HCT116 (cell line): ENCODE data around the gene PACRG. TPM values are rescaled to one million over a fixed set of nuclear protein-coding genes. Genes with fewer than 3 reads are reported as not detected.

Experiments
- ATAC-seq: fragments of 200-7000 bp; cut with Tn5 transposase; 2 replicates; pipeline ENCODE4 v1.9.1; 2020; ENCODE audit warnings: mild to moderate bottlenecking, moderate library complexity
- BruUV-seq: library from RNA; stranded (reverse); fragments of 400-500 nt; replicated peaks from 2 replicates; lab custom pipeline; 2021; lab: Mats Ljungman, UMichigan
- CTCF ChIA-PET: fragments of 300-600 bp; sonication (Branson Sonifier 250); formaldehyde crosslinking; loops from one replicate; lab custom pipeline; 2021; ENCODE audit warnings: antibody characterized with exemption; lab: Charles Lee
- POLR2A ChIA-PET: fragments of 300-600, 350-600 bp; sonication (Branson Sonifier 250); formaldehyde crosslinking; loops from one replicate; lab custom pipeline; 2021; ENCODE audit warnings: antibody characterized with exemption; lab: Charles Lee
- RAD21 ChIA-PET, 2 experiments: fragments of 300-600 bp; sonication (Branson Sonifier 250); formaldehyde crosslinking; loops; one replicate each; lab custom pipeline; 2023; ENCODE audit warnings: low total read pairs in 2 of 2; ENCODE audit not compliant: uncharacterized antibody in 2 of 2, unreplicated experiment in 2 of 2, low non-redundant PET in 1 of 2; lab: Charles Lee
- DNase-seq: peaks from one replicate; pipeline ENCODE4 v3.0.0-alpha.2; 2010; ENCODE audit warnings: low read depth, low spot score
- H2AFZ ChIP-seq: fragments of 200-600 bp; shearing (Covaris generic), sonication (generic); 2 replicates; pipeline ENCODE4 v1.6.1; 2017; ENCODE audit warnings: low read depth, mixed run types, mixed read lengths, antibody characterized with exemption, low read length; ENCODE audit not compliant: poor library complexity, severe bottlenecking
- H3K27ac ChIP-seq: 2 replicates; pipeline ENCODE4 v1.5.1; 2012; ENCODE audit warnings: low read depth, low read length
- H3K27me3 ChIP-seq: fragments of 200-600 bp; sonication (generic); 2 replicates; pipeline ENCODE4 v1.6.1; 2016; ENCODE audit warnings: mixed run types, low read length, mixed read lengths; ENCODE audit not compliant: insufficient read depth
- H3K36me3 ChIP-seq, 2 experiments: fragments of 200-500 bp in 1 of 2; fragments of 200-600 bp in 1 of 2; sonication (Bioruptor generic) in 1 of 2; sonication (generic) in 1 of 2; 2 replicates each; pipeline versions ENCODE4 v1.5.1 to v1.6.1; 2014 to 2016; ENCODE audit warnings: low read length in 2 of 2, inconsistent platforms in 1 of 2, mixed read lengths in 1 of 2, mixed run types in 1 of 2; ENCODE audit not compliant: insufficient read depth in 2 of 2, control insufficient read depth in 1 of 2
- H3K4me1 ChIP-seq, 2 experiments: fragments of 200-600 bp in 1 of 2; sonication (generic) in 1 of 2; 2 replicates each; pipeline versions ENCODE4 v1.5.1 to v1.6.1; 2012 to 2017; ENCODE audit warnings: low read length in 2 of 2, inconsistent platforms in 1 of 2, mild to moderate bottlenecking in 1 of 2, mixed read lengths in 1 of 2, mixed run types in 1 of 2, moderate library complexity in 1 of 2; ENCODE audit not compliant: insufficient read depth in 2 of 2, control insufficient read depth in 1 of 2
- H3K4me2 ChIP-seq: fragments of 200-600 bp; sonication (generic); 2 replicates; pipeline ENCODE4 v1.6.1; 2017; ENCODE audit warnings: mixed run types, low read length, mixed read lengths
- H3K4me3 ChIP-seq, 2 experiments: fragments of 200-600 bp in 1 of 2; sonication (generic) in 1 of 2; replicated peaks in 1 of 2; 2 replicates each; pipeline ENCODE4 v1.5.1; 2011 to 2016; ENCODE audit warnings: low read length in 2 of 2, control low read depth in 1 of 2, low read depth in 1 of 2, mild to moderate bottlenecking in 1 of 2, mixed read lengths in 1 of 2, mixed run types in 1 of 2
- H3K79me2 ChIP-seq: fragments of 200-600 bp; sonication (generic); 2 replicates; pipeline ENCODE4 v1.6.1; 2017; ENCODE audit warnings: mild to moderate bottlenecking, mixed run types, low read length, moderate library complexity, mixed read lengths; ENCODE audit not compliant: insufficient read depth
- H3K9ac ChIP-seq: fragments of 200-600 bp; sonication (generic); 2 replicates; pipeline ENCODE4 v1.6.1; 2016; ENCODE audit warnings: low read length, mixed read lengths
- H3K9me2 ChIP-seq: fragments of 200-600 bp; sonication (generic), shearing (Covaris generic); 2 replicates; pipeline ENCODE4 v1.6.1; 2017; ENCODE audit warnings: mixed run types, mild to moderate bottlenecking, moderate library complexity; ENCODE audit not compliant: insufficient read depth
- H3K9me3 ChIP-seq, 2 experiments: fragments of 200-500 bp in 1 of 2; fragments of 200-600 bp in 1 of 2; sonication (Bioruptor generic) in 1 of 2; sonication (generic) in 1 of 2; 2 replicates each; pipeline ENCODE4 v1.6.1; 2014 to 2017; ENCODE audit warnings: low read length in 2 of 2, mixed read lengths in 2 of 2, inconsistent platforms in 1 of 2, low read depth in 1 of 2, mild to moderate bottlenecking in 1 of 2, mixed run types in 1 of 2, moderate library complexity in 1 of 2; ENCODE audit not compliant: control insufficient read depth in 1 of 2, insufficient read depth in 1 of 2
- H4K20me1 ChIP-seq: fragments of 200-600 bp; sonication (generic), shearing (Covaris generic); 2 replicates; pipeline ENCODE4 v1.6.1; 2017; ENCODE audit warnings: mixed run types, mild to moderate bottlenecking, moderate library complexity; ENCODE audit not compliant: insufficient read depth
- CEBPB ChIP-seq: IDR thresholded peaks from 2 replicates; pipeline ENCODE4 v1.6.1; 2012; ENCODE audit warnings: low read depth
- EGR1 ChIP-seq: IDR thresholded peaks from 2 replicates; pipeline ENCODE4 v1.6.1; 2012; ENCODE audit warnings: low read depth
- ELF1 ChIP-seq: IDR thresholded peaks from 2 replicates; pipeline ENCODE4 v1.6.1; 2012; ENCODE audit warnings: low read depth, borderline replicate concordance
- EZH2phosphoT487 ChIP-seq: fragments of 200-600 bp; IDR thresholded peaks from 2 replicates; pipeline ENCODE4 v1.6.1; 2018; ENCODE audit warnings: antibody characterized with exemption, borderline replicate concordance
- JUND ChIP-seq: IDR thresholded peaks from 2 replicates; pipeline ENCODE4 v1.6.1; 2012
- MAX ChIP-seq: IDR thresholded peaks from 2 replicates; pipeline ENCODE4 v1.6.1; 2012
- SP1 ChIP-seq: IDR thresholded peaks from 2 replicates; pipeline ENCODE4 v1.6.1; 2012; ENCODE audit warnings: low read depth
- SRF ChIP-seq: IDR thresholded peaks from 2 replicates; pipeline ENCODE4 v1.6.1; 2012; ENCODE audit warnings: low read depth
- ZNF274 ChIP-seq: fragments of 200-500 bp; sonication (Bioruptor generic); IDR thresholded peaks from 2 replicates; pipeline ENCODE4 v1.6.1; 2014; ENCODE audit warnings: mild to moderate bottlenecking, low read depth, low read length, inconsistent platforms
- intact Hi-C: fragments of 100-400 bp; cut with micrococcal nuclease; formaldehyde crosslinking; loops from 2 replicates; pipeline ENCODE4 v1.10.0; 2022
- total RNA-seq: library from RNA; stranded (reverse); gene quantifications from one replicate; pipeline ENCODE4 v1.2.1, GENCODE V29; 2021; ENCODE audit not compliant: unreplicated experiment
- TF ChIP-seq, protein P1 (sequence below): IDR thresholded peaks from 2 replicates; pipeline ENCODE4 v1.6.1; 2011; ENCODE audit warnings: mild to moderate bottlenecking, low read length, moderate library complexity; ENCODE audit not compliant: insufficient replicate concordance; ENCODE audit errors: extremely low read depth

The PACRG gene
- total RNA-seq, 1 experiment from 2014 or later = 0.71 TPM

DNA sequence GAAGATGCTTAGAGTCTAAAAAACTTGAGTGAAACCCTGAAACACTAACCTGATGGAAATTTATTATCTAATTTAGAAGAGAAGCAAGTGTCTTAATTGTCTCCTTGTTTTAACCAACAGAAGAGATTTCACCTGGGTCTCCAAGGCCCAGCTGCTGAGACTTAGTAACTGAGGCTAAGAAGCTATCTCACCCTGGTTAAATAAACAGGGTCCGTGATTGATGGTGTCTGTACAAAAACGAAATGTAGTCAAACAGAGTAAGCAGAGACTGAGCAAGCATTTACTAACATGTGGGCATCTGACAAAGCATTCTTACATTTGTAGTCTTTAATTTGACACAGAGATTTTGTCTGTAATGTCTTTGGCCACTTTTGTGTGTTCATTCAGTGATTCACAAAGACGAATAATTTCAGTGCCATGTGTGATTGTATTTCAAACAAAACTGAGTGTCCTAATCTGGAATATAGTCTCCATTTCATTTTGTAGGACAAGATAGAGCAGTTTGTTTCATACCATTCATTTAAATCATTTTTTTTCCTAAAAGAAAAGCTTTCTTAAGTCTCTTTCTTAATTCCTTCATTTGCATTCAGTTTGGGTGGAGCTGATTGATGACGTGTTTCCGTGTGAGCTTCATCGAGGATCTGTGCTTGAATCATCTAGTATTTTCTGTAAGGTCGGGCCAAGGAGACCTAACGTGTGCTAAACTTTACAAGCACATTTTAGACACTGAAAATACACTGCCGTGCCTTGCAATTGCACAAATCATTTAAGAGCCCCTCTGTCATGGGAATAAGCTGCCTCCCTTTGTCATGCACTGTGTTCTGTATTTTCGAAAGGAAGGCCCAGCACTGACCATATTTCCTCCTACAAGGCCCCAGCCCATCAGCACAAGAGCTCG lies 516.2 kb downstream of the PACRG start:
- H3K36me3 ChIP-seq = no peaks in the 10 kb centered on the region
- intact Hi-C loops = no loop called here
- no peaks in the 10 kb centered on the region for H3K4me1 ChIP-seq
- RAD21 ChIA-PET = no interaction called here
- H3K9me3 ChIP-seq = no peaks in the 10 kb centered on the region
- no peak overlapping the region for H3K9ac ChIP-seq
- ATAC-seq (no peak), DNase-seq (no peak)
- no peaks in the 10 kb centered on the region for H3K27me3 ChIP-seq
- no peaks in the 10 kb centered on the region for H3K79me2 ChIP-seq
- no peaks in the 10 kb centered on the region for H3K9me2 ChIP-seq
- H2AFZ ChIP-seq = no peak overlapping the region
- H4K20me1 ChIP-seq = no peaks in the 10 kb centered on the region
- POLR2A ChIA-PET = no interaction called here
- no TSS peak for BruUV-seq
- H3K4me3 ChIP-seq = no peak overlapping the region
- no peak for TF ChIP-seq ELF1
- TF ChIP-seq MAX = no peak
- no peak for TF ChIP-seq ZNF274
- H3K4me2 ChIP-seq = no peak overlapping the region
- H3K27ac ChIP-seq = no peak overlapping the region
- CTCF ChIA-PET = no interaction called here

DNA sequence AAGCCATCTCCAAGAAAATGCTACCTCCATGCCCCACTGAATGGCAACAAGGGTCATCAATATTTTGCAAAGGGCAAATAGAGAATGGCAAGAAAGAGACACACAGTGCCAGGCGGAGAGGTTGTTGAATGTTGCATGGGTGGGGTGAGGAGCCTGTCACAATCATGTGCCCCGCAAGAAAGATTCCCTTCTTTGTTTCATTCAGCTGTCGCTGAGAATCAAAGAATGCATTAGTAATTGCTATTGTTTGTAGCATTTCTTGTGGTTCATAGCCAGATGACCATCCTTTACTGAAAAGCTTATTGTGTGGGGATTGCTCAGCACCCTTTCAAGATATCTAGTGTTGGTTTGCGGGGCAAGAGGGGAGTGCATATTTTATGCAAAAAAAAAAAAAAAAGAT lies 520.3 kb downstream of the PACRG start:
- Histone ChIP-seq H3K4me3 (no peak overlapping the region), H3K36me3 (no peaks in the 10 kb centered on the region), H3K9me2 (no peaks in the 10 kb centered on the region), H2AFZ (no peak overlapping the region), H3K27me3 (no peaks in the 10 kb centered on the region), H3K27ac (no peak overlapping the region), H3K9me3 (no peaks in the 10 kb centered on the region), H3K4me2 (no peak overlapping the region), H3K4me1 (no peaks in the 10 kb centered on the region), H3K79me2 (no peaks in the 10 kb centered on the region), H3K9ac (no peak overlapping the region), H4K20me1 (no peaks in the 10 kb centered on the region)
- no TSS peak for BruUV-seq
- TF ChIP-seq EZH2phosphoT487 (no peak), SRF (no peak), EGR1 (no peak), CEBPB (no peak), SP1 (no peak), JUND (no peak)
- TF ChIP-seq, protein P1, sequence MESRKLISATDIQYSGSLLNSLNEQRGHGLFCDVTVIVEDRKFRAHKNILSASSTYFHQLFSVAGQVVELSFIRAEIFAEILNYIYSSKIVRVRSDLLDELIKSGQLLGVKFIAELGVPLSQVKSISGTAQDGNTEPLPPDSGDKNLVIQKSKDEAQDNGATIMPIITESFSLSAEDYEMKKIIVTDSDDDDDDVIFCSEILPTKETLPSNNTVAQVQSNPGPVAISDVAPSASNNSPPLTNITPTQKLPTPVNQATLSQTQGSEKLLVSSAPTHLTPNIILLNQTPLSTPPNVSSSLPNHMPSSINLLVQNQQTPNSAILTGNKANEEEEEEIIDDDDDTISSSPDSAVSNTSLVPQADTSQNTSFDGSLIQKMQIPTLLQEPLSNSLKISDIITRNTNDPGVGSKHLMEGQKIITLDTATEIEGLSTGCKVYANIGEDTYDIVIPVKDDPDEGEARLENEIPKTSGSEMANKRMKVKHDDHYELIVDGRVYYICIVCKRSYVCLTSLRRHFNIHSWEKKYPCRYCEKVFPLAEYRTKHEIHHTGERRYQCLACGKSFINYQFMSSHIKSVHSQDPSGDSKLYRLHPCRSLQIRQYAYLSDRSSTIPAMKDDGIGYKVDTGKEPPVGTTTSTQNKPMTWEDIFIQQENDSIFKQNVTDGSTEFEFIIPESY = no peak
- intact Hi-C loops = no loop called here
- DNase-seq (no peak), ATAC-seq (no peak)
- POLR2A ChIA-PET = no interaction called here
- RAD21 ChIA-PET = no interaction called here
- CTCF ChIA-PET = no interaction called here
